ENCODE measurements around the gene SOWAHC. TPM values are rescaled to one million over a fixed set of nuclear protein-coding genes. Genes with fewer than 3 reads are reported as not detected.

SOWAHC gene
- total RNA-seq, 2 donors from 2014 or later: 11.1 to 14.9 TPM

DNA sequence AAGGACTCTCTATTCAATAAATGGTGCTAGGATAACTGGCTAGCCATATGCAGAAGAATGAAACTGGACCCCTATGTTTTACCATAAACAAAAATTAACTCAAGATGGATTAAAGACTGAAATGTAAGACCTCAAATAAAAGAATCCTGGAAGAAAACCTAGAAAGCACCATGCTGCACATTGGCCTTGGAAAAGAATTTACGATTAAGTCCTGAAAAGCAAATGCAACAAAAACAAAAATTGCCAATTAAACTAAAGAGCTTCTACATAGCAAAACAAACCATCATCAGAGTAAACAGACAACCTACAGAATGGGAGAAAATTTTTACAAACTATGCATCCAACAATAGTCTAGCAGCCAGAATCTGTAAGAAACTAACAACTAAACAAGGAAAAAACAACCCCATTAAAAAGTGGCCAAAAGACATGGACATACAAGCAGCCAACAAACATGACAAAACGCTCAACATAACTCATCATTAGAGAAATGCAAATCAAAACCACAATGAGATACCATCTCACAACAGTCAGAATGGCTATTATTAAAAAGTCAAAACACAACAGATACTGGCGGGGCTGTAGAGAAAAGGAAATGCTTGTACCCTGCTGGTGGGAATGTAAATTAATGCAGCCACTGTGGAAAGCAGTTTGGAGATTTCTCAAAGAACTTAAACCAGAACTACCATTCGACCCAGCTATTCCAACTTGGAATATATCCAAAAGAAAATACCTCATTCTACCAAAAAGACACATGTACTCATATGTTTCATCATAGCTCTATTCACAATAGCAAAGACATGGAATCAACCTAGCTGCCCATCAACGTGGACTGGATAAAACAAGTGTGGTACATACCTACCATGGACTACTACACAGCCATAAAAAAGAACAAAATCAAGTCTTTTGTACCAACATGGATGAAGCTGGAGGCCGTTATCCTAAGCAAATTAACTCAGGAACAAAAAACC, 31.0 kb upstream of the SOWAHC start:
- Mint-ChIP-seq H3K27me3 (ENCODE audit: insufficient read depth) (no peaks in the 10 kb centered on the region), H3K36me3 (ENCODE audit: low read depth) (peaks cover 40% of the 10 kb centered on the region), H3K27ac (peak overlapping the region; percentile 37), H3K4me1 (peaks cover 13% of the 10 kb centered on the region), H3K4me3 (no peak overlapping the region), H3K9me3 (peaks cover 2% of the 10 kb centered on the region)
- no peak overlapping the region for H3K27ac ChIP-seq (ENCODE audit: low read depth, low read length)
- no peaks in the 10 kb centered on the region for H3K4me1 ChIP-seq (ENCODE audit: control insufficient read depth, insufficient read depth, low read length)
- H3K36me3 ChIP-seq (ENCODE audit: control insufficient read depth, insufficient read depth, low read length): peaks cover 41% of the 10 kb centered on the region
- H3K9ac ChIP-seq (ENCODE audit: extremely low read depth, low read length, poor library complexity, severe bottlenecking): no peak overlapping the region
- no peaks in the 10 kb centered on the region for H3K9me3 ChIP-seq (ENCODE audit: control insufficient read depth, low read length)
- no peaks in the 10 kb centered on the region for H3K27me3 ChIP-seq (ENCODE audit: control insufficient read depth, insufficient read depth, low read length, poor library complexity, severe bottlenecking)
- no peak overlapping the region for H3K4me3 ChIP-seq (ENCODE audit: low read length)
- whole genome bisulfite sequencing, 2 experiments (ENCODE audit: insufficient coverage in 1 of 2, insufficient read length in 1 of 2): 81 to 92% methylated on average over 2 to 6 of the region's 6 CpGs
- TF ChIP-seq, protein P1, sequence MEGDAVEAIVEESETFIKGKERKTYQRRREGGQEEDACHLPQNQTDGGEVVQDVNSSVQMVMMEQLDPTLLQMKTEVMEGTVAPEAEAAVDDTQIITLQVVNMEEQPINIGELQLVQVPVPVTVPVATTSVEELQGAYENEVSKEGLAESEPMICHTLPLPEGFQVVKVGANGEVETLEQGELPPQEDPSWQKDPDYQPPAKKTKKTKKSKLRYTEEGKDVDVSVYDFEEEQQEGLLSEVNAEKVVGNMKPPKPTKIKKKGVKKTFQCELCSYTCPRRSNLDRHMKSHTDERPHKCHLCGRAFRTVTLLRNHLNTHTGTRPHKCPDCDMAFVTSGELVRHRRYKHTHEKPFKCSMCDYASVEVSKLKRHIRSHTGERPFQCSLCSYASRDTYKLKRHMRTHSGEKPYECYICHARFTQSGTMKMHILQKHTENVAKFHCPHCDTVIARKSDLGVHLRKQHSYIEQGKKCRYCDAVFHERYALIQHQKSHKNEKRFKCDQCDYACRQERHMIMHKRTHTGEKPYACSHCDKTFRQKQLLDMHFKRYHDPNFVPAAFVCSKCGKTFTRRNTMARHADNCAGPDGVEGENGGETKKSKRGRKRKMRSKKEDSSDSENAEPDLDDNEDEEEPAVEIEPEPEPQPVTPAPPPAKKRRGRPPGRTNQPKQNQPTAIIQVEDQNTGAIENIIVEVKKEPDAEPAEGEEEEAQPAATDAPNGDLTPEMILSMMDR (conservative IDR thresholded peaks at IDR 0.05): peak; percentile 54
- DNase-seq: no peak

DNA sequence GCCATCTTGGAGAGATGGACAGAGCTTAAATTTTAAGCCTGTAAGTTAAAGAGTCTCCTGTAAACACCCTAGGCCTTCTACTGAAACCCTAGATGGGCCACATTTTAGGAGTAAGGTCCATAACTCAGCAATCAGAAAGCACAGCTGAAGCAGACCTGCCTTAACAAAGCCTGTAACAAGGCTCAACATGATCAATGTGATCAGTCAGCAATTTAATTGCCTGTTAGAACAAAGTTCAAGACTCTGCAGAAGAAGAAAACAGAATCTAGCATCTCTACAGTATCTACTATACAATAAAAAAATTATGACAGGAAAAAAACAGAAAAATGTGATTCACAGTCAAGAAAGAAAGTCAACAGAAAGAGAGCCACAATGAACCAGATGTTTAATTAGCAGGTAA, 27.5 kb upstream of the SOWAHC start:
- Mint-ChIP-seq H3K4me3 (no peak overlapping the region), H3K36me3 (ENCODE audit: low read depth) (peaks cover 44% of the 10 kb centered on the region), H3K27me3 (ENCODE audit: insufficient read depth) (no peaks in the 10 kb centered on the region), H3K27ac (no peak overlapping the region), H3K9me3 (peaks cover 2% of the 10 kb centered on the region), H3K4me1 (peaks cover 13% of the 10 kb centered on the region)
- Histone ChIP-seq H3K27me3 (ENCODE audit: control insufficient read depth, insufficient read depth, low read length, poor library complexity, severe bottlenecking) (no peaks in the 10 kb centered on the region), H3K9ac (ENCODE audit: extremely low read depth, low read length, poor library complexity, severe bottlenecking) (no peak overlapping the region), H3K4me1 (ENCODE audit: control insufficient read depth, insufficient read depth, low read length) (no peaks in the 10 kb centered on the region), H3K9me3 (ENCODE audit: control insufficient read depth, low read length) (no peaks in the 10 kb centered on the region), H3K4me3 (ENCODE audit: low read length) (no peak overlapping the region), H3K36me3 (ENCODE audit: control insufficient read depth, insufficient read depth, low read length) (peaks cover 37% of the 10 kb centered on the region), H3K27ac (ENCODE audit: low read depth, low read length) (no peak overlapping the region)
- TF ChIP-seq, protein P1 (conservative IDR thresholded peaks at IDR 0.05): no peak
- DNase-seq: no peak

DNA sequence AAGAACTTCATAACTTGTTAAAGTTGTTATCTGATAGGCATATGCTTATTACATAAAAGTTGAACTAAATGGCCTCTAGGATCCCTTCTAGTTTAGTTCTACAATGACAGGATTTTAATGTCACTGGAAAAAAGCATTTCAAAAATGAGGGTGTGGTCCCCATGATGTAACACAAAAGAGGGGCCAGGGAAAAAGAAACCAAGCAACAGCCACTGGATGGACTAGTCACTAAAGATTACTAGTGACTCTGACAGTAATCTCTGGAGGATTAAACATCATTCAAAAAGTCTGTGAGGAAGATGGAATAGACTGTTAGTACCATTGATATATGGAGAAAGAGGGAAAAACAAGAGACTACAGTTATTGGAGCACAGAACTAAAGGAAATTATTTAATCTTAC, 23.0 kb upstream of the SOWAHC start:
- no peaks in the 10 kb centered on the region for H3K9me3 ChIP-seq (ENCODE audit: control insufficient read depth, low read length)
- no peaks in the 10 kb centered on the region for H3K27me3 ChIP-seq (ENCODE audit: control insufficient read depth, insufficient read depth, low read length, poor library complexity, severe bottlenecking)
- Mint-ChIP-seq H3K4me3 (no peak overlapping the region), H3K36me3 (ENCODE audit: low read depth) (peaks cover 24% of the 10 kb centered on the region), H3K27ac (no peak overlapping the region), H3K27me3 (ENCODE audit: insufficient read depth) (no peaks in the 10 kb centered on the region), H3K9me3 (peaks cover 2% of the 10 kb centered on the region), H3K4me1 (peaks cover 3% of the 10 kb centered on the region)
- H3K27ac ChIP-seq (ENCODE audit: low read depth, low read length): no peak overlapping the region
- TF ChIP-seq, protein P1 (conservative IDR thresholded peaks at IDR 0.05): no peak
- no peak overlapping the region for H3K9ac ChIP-seq (ENCODE audit: extremely low read depth, low read length, poor library complexity, severe bottlenecking)
- no peak for DNase-seq
- H3K4me1 ChIP-seq (ENCODE audit: control insufficient read depth, insufficient read depth, low read length): no peaks in the 10 kb centered on the region
- peaks cover 28% of the 10 kb centered on the region for H3K36me3 ChIP-seq (ENCODE audit: control insufficient read depth, insufficient read depth, low read length)
- no peak overlapping the region for H3K4me3 ChIP-seq (ENCODE audit: low read length)

Data from endodermal cell (in vitro differentiated cells).